Adrenal gland (tissue), 12 donors: Measurements from ENCODE around the gene NPFF. TPM values are rescaled to one million over a fixed set of nuclear protein-coding genes. Genes with fewer than 3 reads are reported as not detected.
A peak's percentile ranks its signal among the peaks of the same experiment; 100 is the strongest.

Experiments
- DNase-seq, 7 donors: peaks; one replicate each; pipeline ENCODE4 v3.0.0-alpha.2; 2019 to 2020
- H3K27ac ChIP-seq, 5 donors: fragments of 200-600 bp; sonication (generic) in 4 of 5; 1 replicate in 3 of 5; 2 replicates in 2 of 5; pipeline versions ENCODE4 v1.5.1 to v1.8.0; 2016 to 2020; ENCODE audit warnings: mild to moderate bottlenecking in 1 of 5
- H3K27me3 ChIP-seq: fragments of 200-600 bp; 2 replicates; pipeline ENCODE4 v1.8.0; 2021
- H3K36me3 ChIP-seq, 2 donors: fragments of 200-600 bp; replicated peaks in 1 of 2; 1 replicate in 1 of 2; 2 replicates in 1 of 2; pipeline versions ENCODE4 v1.5.1 to v1.8.0; 2018 to 2022
- H3K4me1 ChIP-seq, 2 donors: fragments of 200-600 bp; replicated peaks in 1 of 2; 1 replicate in 1 of 2; 2 replicates in 1 of 2; pipeline versions ENCODE4 v1.5.1 to v1.8.0; 2018 to 2021
- H3K4me3 ChIP-seq, 4 donors: fragments of 200-600 bp; sonication (generic) in 3 of 4; one replicate each; pipeline ENCODE4 v1.5.1; 2016 to 2018
- H3K9me3 ChIP-seq, 3 donors: fragments of 200-600 bp; sonication (generic) in 1 of 3; replicated peaks in 1 of 3; 1 replicate in 2 of 3; 2 replicates in 1 of 3; pipeline versions ENCODE4 v1.5.1 to v1.8.0; 2016 to 2021
- POLR2A ChIP-seq, 2 donors: fragments of 450-650 bp; IDR thresholded peaks; one replicate each; pipeline ENCODE4 v1.6.1; 2017; ENCODE audit warnings: antibody characterized with exemption in 2 of 2, mild to moderate bottlenecking in 2 of 2, moderate library complexity in 1 of 2
- WGBS, 4 donors: extraction: QIAGEN DNeasy Blood & Tissue Kit in 2 of 4; methylation state at CpG; one replicate each; pipeline versions ENCODE4 v1.1.5 to v1.1.7; 2013 to 2017; 5-methylcytosine and 5-hydroxymethylcytosine counted together
- intact Hi-C, 2 donors: fragments of 100-400 bp; cut with DNase I; formaldehyde crosslinking; loops; one replicate each; pipeline versions ENCODE4 v1.14.1 to v1.15.0; 2022 to 2023
- polyA plus RNA-seq, 3 donors: library from polyadenylated mRNA; stranded (reverse); fragments of 200-250 nt in 2 of 3; fragments of 350-450 nt in 1 of 3; fragmentation: Illumina TruSeq in 1 of 3; extraction: RNeasy Lipid Tissue Mini Kit (QIAGEN cat#74804) in 1 of 3; gene quantifications; one replicate each; pipeline ENCODE4 v1.2.3, GENCODE V29; 2013 to 2014
- total RNA-seq, 9 donors: library from RNA; depleted of rRNA in 4 of 9; stranded (reverse); fragments of >200 nt in 4 of 9; fragments of 120-200 nt in 1 of 9; fragmentation: NEBNext Ultra II Directional in 1 of 9; extraction: Animal tissue kit (Norgen Biotek cat#: 25700) in 1 of 9; gene quantifications; one replicate each; pipeline versions ENCODE4 v1.1.0 to v1.2.4, GENCODE V29; 2013 to 2023
- TF ChIP-seq, protein P1 (sequence below), 6 experiments: fragments of 450-650 bp in 4 of 6; fragments of 200-600 bp in 2 of 6; sonication (generic) in 1 of 6; IDR thresholded peaks; 1 replicate in 5 of 6; 2 replicates in 1 of 6; pipeline versions ENCODE4 v1.5.1 to v1.8.0; 2016 to 2021; ENCODE audit warnings: antibody characterized with exemption in 6 of 6, mild to moderate bottlenecking in 2 of 6, moderate library complexity in 1 of 6
- donor health status: healthy with polysubstance abuse.
- donor health status: Bipolar disorder and iron deficiency.
- donor health status: DM: yes; HTN: yes; CAD: no.
- donor health status: DM: no; HTN: no; CAD: no.
- donor health status: DM: no; HTN: no; CAD: no.
- donor health status: DM: yes; HTN: yes; CAD: no.

NPFF gene
- total and polyA plus RNA-seq, 12 donors: 0.27 to 0.78 TPM; not detected in 10

DNA sequence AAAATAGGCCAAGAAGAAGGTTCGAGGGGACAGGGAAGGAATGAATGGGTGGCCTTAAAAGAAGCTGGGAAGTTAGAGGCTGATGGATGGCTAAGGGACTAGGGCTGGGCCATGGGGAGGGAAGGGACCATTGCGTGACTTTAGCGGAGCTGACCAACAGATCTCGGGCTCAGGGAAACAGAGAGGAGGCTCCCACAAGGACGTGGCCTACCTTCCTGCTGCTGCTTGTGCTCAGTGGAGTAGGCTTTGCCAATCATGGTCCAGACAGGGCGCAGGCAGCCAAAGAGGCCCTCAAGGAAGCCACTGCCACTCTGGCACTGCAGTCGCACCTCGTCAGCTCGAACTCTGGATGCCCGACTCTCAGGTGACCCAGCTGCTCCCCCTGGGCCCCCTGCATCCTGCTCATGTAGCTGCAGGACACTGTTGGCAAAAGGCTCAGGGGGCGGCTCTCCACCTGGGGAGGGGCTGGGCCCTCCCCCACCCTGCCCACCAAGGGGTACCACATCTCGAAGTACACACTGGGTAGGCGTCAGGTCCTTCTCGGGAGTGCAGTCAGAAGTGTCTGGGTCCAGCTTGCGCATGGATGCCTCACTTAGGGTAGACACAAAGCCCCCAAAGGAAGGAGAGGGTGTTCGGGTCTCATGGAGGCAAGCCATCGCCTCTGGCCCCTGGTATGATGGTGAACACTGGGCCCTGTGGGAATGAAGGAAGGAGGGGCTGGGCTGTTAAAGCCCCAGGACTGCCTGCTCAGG lies 20.4 kb downstream of the NPFF start:
- 70 to 89% (median 85%) methylated on average over 6 to 17 of the region's 17 CpGs for WGBS, 4 donors
- peaks cover 0 to 36% of the 10 kb centered on the region in 2 donors for H3K36me3 ChIP-seq
- intact Hi-C loops: no loop called here

DNA sequence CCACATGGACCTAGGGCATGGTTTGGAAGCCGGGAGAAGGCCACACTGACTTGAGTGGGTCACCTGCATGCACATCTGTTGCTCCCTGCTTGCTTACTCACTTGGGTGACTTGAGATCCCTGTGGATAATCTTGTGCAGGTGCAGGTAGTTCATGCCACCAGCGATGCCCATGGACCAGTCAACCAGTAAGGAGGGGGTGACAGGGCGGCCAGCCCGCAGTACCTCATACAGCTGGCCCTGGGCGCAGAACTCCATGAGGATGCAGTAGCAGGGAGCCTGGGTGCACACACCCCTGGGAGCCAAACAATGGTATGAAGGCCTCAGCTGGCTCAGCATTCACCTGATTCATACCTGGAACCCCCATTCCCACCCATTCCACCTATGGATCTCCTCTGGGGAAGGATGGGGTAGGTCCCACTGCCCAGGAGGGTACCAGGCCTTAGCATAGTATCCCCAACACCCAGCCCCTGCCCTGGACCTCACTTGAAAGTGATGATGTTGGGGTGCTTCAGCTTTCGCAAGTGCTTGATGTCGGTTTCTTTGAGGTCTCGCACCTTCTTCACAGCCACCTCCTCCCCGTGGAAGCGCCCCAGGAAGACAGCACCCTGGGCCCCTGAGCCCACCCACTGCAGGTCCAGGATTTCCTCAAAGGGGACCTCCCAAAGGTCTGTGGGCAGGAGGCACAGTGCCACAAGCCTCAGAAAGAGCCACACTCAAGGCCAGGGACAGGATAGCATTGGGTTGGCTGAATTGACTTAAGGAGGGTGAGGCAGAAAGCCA lies 21.1 kb downstream of the NPFF start:
- Histone ChIP-seq H3K9me3 (no peaks in the 10 kb centered on the region), H3K36me3 (peaks cover 0 to 44% of the 10 kb centered on the region in 2 donors), H3K4me3 (no peak overlapping the region), H3K27ac (no peak overlapping the region), H3K4me1 (peaks cover 0 to 3% of the 10 kb centered on the region in 2 donors), H3K27me3 (no peaks in the 10 kb centered on the region)
- 92 to 100% (median 95%) methylated on average over 1 to 10 of the region's 10 CpGs for WGBS, 4 donors
- peak in 1 of 7 donors; percentile 54 for DNase-seq
- intact Hi-C loops: no loop called here
- no peak for TF ChIP-seq POLR2A (IDR thresholded peaks at IDR 0.05)
- TF ChIP-seq, protein P1, sequence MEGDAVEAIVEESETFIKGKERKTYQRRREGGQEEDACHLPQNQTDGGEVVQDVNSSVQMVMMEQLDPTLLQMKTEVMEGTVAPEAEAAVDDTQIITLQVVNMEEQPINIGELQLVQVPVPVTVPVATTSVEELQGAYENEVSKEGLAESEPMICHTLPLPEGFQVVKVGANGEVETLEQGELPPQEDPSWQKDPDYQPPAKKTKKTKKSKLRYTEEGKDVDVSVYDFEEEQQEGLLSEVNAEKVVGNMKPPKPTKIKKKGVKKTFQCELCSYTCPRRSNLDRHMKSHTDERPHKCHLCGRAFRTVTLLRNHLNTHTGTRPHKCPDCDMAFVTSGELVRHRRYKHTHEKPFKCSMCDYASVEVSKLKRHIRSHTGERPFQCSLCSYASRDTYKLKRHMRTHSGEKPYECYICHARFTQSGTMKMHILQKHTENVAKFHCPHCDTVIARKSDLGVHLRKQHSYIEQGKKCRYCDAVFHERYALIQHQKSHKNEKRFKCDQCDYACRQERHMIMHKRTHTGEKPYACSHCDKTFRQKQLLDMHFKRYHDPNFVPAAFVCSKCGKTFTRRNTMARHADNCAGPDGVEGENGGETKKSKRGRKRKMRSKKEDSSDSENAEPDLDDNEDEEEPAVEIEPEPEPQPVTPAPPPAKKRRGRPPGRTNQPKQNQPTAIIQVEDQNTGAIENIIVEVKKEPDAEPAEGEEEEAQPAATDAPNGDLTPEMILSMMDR (IDR thresholded peaks at IDR 0.05): no peak

More for the DNA sequence above, 20.4 kb downstream of the NPFF start:
- Histone ChIP-seq H3K27ac (no peak overlapping the region), H3K9me3 (no peaks in the 10 kb centered on the region), H3K4me3 (no peak overlapping the region), H3K27me3 (no peaks in the 10 kb centered on the region), H3K4me1 (peaks cover 0 to 1% of the 10 kb centered on the region in 2 donors)
- no peak for TF ChIP-seq POLR2A (IDR thresholded peaks at IDR 0.05)
- DNase-seq: peak in 1 of 7 donors; percentile 53

DNA sequence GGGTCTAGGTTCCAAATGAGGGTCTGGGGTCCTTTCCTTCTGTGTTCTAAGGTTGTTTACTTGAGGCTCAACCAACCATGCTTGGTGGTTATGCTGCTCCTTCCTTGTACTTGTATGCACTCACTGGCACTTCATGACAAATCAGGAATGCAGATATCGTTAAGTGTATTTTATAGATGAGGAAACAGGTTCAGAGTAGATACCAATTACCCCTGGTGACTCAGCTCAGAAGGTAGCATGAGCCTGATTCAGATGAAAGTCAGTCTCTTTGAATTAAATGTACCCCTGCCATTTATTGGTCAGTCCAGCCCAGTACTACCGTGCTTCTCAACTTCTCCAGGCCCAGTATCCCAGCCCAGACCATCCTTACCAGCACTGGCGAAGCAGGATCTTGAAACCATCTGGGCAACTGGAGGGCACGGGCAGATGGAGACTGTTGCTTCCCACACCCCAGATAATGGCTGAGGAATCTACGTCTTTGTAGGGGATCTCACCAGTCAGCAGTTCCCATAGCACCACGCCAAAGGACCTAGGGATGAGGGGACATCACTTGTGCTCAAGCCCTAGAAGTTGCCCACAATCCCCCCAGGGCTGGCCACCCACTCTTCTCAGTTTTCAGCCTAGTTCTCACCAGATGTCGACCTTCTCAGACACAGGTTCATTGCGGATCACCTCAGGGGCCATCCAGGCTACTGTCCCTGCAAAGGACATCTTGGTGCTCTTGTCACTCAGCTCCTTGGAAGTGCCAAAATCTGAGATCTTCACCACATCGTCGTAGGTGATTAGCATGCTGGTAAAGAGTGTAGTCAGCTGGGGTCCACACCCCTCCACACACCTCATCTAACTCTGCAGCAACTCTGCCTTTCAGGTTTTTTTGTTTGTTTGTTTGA lies 22.4 kb downstream of the NPFF start:
- intact Hi-C loops: no loop called here

DNA sequence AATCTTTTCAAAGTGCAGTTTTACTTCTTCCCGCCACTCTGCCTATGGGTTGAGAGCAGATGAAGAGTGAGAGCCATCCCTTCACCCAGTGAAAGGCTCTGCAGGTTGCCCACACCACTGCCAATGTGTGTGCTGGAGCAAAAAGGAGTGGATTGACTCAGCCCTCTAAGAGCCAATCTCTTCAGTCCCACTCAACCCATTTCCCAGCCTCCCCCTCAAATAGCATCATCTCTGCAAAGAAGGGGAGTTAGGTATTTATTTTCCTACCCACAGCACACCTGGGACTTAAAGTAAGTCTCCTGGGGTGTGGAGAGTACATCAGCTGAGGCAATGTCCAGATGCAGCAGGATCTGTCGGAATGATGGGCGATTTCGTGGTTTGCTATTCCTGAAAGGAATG lies 23.3 kb downstream of the NPFF start:
- H3K4me3 ChIP-seq: no peak overlapping the region
- WGBS, 4 donors: 88 to 96% (median 93%) methylated on average over 4 of the region's 4 CpGs
- H3K4me1 ChIP-seq: peaks cover 0 to 18% of the 10 kb centered on the region in 2 donors
- H3K9me3 ChIP-seq: no peaks in the 10 kb centered on the region
- DNase-seq: peak in 1 of 7 donors; percentile 21
- no peak for TF ChIP-seq POLR2A (IDR thresholded peaks at IDR 0.05)
- TF ChIP-seq, protein P1 (IDR thresholded peaks at IDR 0.05): no peak
- no peak overlapping the region for H3K27ac ChIP-seq
- peaks cover 0 to 66% of the 10 kb centered on the region in 2 donors for H3K36me3 ChIP-seq
- no peaks in the 10 kb centered on the region for H3K27me3 ChIP-seq
- intact Hi-C loops: no loop called here

More for the DNA sequence above, 22.4 kb downstream of the NPFF start:
- DNase-seq: peak in 1 of 7 donors; percentile 52
- H3K9me3 ChIP-seq: no peaks in the 10 kb centered on the region
- TF ChIP-seq, protein P1 (IDR thresholded peaks at IDR 0.05): no peak
- TF ChIP-seq POLR2A (IDR thresholded peaks at IDR 0.05): no peak
- no peak overlapping the region for H3K4me3 ChIP-seq
- WGBS, 4 donors: 88 to 93% (median 92%) methylated on average over 7 to 10 of the region's 10 CpGs
- peaks cover 0 to 15% of the 10 kb centered on the region in 2 donors for H3K4me1 ChIP-seq
- no peak overlapping the region for H3K27ac ChIP-seq
- H3K27me3 ChIP-seq: no peaks in the 10 kb centered on the region
- peaks cover 0 to 56% of the 10 kb centered on the region in 2 donors for H3K36me3 ChIP-seq
